Lower leg skin (tissue), 3 donors: ENCODE data around the gene CIBAR2.

Experiments
- CTCF ChIP-seq, 3 donors: fragments of 450-650 bp; IDR thresholded peaks; one replicate each; pipeline ENCODE4 v1.5.1; 2016; ENCODE audit warnings: antibody characterized with exemption in 3 of 3, mild to moderate bottlenecking in 3 of 3, moderate library complexity in 2 of 3
- POLR2A ChIP-seq, 2 donors: fragments of 450-650 bp; IDR thresholded peaks; one replicate each; pipeline ENCODE4 v1.6.1; 2016 to 2017; ENCODE audit warnings: antibody characterized with exemption in 2 of 2, mild to moderate bottlenecking in 1 of 2, moderate library complexity in 1 of 2

- no peak for TF ChIP-seq CTCF (IDR thresholded peaks at IDR 0.05)
- no peak for TF ChIP-seq POLR2A (IDR thresholded peaks at IDR 0.05)
These were observed at the start of gene CIBAR2 for GRCh38 chr16:85112364-85112763.
